ENCODE data around the gene PARS2.
"Not testable (repeated sequence)": the region's sequence is repeated elsewhere in the genome, so short reads cannot be mapped to it uniquely, and the experiment has no call there.

PARS2 gene

DNA sequence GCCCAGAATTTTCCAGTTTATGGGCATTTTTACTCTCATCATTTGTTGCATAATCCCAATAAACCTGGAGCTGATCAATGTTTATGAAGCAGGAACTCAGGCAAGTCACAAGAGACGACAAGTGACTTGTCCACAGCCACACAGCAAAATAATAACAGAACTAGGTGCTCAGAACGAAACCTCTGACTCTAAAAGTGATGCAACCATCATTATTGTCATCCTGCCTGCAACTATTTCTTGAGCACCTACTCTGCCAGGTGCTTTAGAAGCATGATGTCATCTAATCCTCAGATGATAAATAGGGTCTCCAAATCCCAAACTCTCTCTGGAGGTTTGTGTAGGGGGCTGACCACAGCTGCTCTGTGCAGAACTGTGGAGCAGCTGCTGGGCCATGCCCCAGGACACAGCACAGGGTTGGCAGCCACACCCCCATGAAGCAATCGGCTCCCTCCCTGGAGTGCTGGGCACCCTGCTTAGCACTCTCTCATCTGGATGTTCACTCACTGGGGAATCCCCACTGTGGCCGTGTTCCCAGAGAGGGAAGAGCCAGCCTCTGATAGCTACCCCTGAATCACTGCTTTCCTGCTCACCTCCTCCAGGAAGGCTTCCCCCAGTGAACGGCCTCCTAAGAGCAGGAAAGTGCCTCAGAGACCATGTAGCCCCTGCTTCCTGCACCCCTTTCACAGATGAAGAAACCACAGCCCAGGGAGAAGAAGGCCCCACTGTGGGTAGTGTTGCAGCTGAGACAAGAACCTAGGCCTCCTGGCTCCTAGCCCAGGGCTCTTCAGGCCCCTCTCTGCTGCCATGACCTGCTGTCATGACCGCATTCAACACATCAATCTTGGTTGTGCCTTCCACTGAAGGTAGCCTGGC is 34.7 kb upstream of the PARS2 start:
- no peak for DNase-seq

GRCh38 chr1:54798206-54798605 is 33.9 kb upstream of the PARS2 start:
- DNase-seq: no peak

GRCh38 chr1:54796902-54797301 is 32.6 kb upstream of the PARS2 start:
- no peak for DNase-seq

GRCh38 chr1:54795841-54796468 is 31.6 kb upstream of the PARS2 start:
- no peak for DNase-seq

- no peak for DNase-seq
Measured at GRCh38 chr1:54795356-54795665, 31.0 kb upstream of the PARS2 start.

- no peak for DNase-seq
Measured at GRCh38 chr1:54794451-54795355, 30.4 kb upstream of the PARS2 start.

- DNase-seq: no peak
Measured at GRCh38 chr1:54792686-54793282, 28.5 kb upstream of the PARS2 start.

DNA sequence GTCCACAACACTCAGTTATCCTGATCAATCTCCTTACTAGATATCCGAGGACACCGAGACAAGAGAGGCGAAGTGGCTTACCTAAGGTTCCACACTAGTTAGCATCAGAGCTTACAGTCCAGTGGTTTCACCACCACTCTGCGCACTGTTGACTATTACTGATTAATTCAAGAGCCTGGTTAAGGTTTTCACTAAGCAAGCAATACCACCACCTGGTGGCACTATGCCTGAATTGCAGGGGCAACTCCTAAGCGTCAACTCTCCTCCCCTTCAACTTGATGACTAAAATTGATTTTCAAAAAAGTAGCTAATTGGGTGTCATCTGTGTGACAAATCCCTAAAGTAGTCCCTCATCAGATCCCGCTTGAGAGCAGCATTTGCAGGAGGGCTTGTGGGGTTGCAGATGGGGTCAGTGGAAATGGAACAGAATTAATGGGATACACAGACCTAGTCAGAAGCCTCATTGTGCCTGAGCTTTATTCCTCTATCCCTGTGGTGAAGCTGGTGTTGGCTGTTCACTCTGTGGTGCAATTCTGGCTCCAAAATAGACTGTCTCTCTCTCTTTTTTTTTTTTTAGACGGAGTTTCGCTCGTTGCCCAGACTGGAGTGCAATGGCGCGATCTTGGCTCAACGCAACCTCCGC is 27.7 kb upstream of the PARS2 start:
- DNase-seq: peak in 1 of 2 donors; percentile 43

- DNase-seq: no peak
Measured at GRCh38 chr1:54788459-54788858, 24.1 kb upstream of the PARS2 start.

DNA sequence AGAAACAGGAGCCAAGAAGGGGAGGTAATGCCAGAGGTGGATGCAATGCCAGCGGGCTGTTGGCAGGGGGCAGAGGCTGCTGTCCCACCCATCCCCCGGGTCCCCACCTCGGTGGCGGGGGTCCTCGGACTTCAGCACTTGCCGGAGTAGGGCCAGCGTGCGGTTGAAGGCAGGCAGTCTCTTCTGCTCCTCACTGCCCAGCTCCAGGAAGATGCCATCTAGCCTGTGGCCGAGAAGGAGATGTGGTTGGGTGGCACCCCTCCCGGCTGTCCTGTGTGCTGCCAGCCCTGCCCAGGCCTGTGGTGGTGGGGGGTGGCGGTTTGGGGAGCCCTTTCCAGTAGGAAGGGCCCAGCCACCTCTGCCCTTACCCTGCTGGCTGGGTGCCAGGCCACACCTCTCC is 23.3 kb upstream of the PARS2 start:
- DNase-seq: no peak

DNA sequence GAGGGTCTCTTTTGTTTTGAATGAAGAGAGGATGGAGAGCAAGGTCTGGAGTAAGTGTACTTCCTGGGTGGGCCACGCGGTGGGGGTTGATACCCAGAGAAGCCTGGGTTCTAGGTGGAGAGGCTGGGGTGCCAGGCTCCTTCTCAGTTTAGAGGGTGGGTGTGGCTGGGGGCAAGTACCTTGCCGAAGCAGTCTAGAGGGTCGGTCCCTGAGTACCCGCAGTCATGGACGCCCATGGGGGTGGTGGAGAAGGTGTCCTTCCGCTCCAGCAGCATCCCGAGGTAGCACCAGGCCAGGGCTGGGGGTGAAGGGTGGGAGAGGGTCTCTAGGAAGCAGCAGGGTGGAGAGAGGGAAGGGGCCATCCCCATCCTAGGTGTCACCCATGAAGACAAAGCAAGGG is 22.5 kb upstream of the PARS2 start:
- no peak for DNase-seq

DNA sequence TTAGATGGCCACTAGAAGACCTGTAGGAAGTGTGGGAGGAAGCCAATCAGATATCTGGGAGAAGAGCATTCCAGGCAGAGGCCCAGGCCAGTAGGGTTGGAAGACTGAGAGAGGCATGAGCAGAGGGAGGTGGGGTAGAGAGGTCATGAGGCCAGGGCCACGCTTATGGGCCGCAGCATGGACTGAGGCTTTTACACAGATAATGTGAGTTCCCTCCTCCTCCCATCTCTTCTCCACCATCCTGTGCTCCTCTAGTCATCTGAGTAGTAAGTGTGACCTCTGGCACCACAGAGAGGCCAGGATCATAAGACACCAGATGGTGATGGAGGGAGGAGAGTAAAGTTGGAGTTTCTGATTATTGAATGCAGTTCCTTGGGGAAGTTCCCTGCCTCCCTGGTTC is 19.7 kb upstream of the PARS2 start:
- DNase-seq: no peak

- no peak for DNase-seq
Measured at GRCh38 chr1:54782588-54782987, 18.3 kb upstream of the PARS2 start.

DNA sequence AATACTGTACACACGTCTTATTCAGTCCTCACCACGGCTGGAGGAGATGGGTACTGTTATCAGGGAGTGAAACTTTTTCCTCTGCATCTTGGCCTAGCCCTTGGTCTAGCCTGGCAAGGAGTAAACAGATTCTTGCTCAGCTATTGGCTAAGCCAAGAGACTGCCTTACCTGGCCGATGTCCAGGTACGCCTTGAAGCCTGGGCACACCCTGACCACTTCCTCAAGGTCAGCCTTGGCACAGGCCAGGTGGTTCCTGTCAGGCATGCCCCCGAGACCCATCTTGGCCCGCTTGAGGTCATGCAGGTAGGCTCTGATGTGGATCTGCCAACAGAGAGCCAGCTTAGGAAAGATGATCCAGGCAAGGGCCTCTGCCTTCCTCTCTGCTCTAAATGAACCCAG is 17.8 kb upstream of the PARS2 start:
- DNase-seq: no peak

- no peak for DNase-seq
Measured at GRCh38 chr1:54781023-54781723, 16.9 kb upstream of the PARS2 start.

GRCh38 chr1:54777431-54777830 is 13.1 kb upstream of the PARS2 start:
- DNase-seq: no peak

GRCh38 chr1:54777011-54777410 is 12.7 kb upstream of the PARS2 start:
- no peak for DNase-seq

DNA sequence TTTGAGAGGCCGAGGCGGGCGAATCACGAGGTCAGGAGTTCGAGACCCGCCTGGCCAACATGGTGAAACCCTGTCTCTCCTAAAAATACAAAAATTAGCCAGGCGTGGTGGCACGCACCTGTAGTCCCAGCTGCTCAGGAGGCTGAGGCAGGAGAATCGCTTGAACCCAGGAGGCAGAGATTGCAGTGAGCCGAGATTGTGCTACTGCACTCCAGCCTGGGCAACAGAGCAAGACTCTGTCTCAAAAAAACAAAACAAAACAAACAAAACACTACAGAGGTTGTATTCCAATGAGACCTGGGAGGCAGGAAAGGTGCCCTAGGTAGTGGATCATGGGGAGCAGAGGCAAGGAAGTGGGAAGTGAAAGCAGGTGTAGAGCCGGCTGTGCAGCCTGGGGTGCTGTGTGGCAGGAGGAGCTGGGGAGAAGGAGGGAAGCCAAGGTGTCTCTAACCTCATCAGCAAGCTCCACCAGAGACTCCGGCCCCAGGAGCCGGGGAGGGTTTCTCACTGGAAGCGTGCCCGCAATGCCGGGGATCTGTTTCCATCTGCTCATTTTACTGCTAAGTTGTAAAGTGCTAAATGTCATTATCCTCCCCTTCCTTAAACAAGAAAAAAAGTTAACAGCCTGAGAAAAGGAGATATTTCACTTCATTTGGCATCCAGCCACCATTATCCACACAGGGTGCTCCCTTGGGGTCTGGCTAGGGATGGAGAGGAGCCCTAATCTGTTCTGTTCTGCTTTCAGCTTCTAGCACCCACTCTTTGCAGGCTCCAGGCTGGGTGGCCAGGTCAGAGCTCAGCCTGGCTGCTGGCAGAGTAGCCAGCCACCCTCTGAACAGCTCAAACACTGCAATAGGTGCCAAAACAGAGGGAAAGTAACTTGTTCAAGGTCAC is 11.8 kb upstream of the PARS2 start:
- DNase-seq: not testable (repeated sequence)

DNA sequence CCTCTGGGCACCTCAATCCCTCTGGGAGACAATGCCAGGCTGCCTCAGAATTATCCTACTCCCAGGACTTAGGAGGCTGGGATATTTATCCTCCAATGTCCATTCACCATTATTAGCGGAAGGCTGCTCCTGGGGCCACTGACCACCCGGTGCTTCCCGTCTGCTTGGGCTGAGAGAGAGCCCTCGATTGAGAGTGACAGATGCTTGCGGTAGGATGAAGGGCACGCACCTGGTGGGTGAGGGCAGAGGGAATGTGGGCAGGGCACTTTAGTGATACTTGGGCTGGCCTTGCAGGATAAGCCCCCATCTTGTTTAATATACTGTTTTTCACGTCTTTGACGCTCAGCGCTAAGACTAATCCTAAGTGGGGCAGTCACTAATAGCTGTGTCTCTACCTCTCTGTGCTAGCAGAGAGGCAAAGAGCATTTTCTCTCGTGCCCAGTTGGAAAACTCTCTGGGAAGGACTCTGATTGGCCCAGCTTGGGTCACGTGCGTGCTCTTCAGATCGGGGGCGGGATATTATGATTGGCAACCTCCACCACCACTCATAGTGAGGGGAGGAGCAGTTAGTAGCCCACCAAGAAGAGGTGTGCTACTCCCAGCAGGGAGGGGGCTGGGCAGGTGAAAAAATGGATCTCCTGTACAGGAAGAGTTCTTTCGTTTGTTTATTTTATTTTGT is 10.6 kb upstream of the PARS2 start:
- no peak for DNase-seq

DNA sequence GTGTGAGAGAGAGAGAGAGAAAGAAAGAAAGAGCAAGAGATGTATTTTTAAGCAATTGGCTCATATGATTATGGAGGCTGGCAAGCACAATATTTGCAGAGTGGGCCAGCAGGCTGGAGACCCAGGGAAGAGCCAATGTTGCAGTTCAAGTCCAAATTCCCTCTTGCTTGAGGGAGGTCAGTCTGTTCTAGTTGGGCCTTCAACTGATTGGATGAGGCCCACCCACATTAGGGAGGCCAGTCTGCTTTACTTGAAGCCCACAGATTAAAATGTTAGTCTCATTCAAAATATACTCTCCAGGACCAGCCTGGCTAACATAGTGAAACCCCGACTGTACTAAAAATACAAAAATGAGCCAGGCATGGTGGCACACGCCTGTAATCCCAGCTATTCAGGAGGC is 8.6 kb upstream of the PARS2 start:
- DNase-seq: no peak
